ENCODE results near the gene PACSIN2.

Gene PACSIN2

GRCh38 chr22:42855721-42856120 is 159.2 kb downstream of the PACSIN2 start:
- no peak for DNase-seq

- no peak for DNase-seq
Measured at GRCh38 chr22:42855211-42855610, 159.7 kb downstream of the PACSIN2 start.

GRCh38 chr22:42848941-42849550 is 165.9 kb downstream of the PACSIN2 start:
- no peak for DNase-seq

- DNase-seq, result no peak
Measured at GRCh38 chr22:42847110-42847509, 167.8 kb downstream of the PACSIN2 start.

GRCh38 chr22:42844756-42845155 is 170.2 kb downstream of the PACSIN2 start:
- no peak for DNase-seq

- no peak for DNase-seq
Measured at GRCh38 chr22:42842658-42843370, 172.1 kb downstream of the PACSIN2 start.

- DNase-seq, result no peak
Measured at GRCh38 chr22:42841444-42841843, 173.5 kb downstream of the PACSIN2 start.

- DNase-seq, result no peak
Measured at GRCh38 chr22:42837556-42837955, 177.4 kb downstream of the PACSIN2 start.

GRCh38 chr22:42836026-42836425 is 178.9 kb downstream of the PACSIN2 start:
- no peak for DNase-seq

- no peak for DNase-seq
Measured at GRCh38 chr22:42834177-42834949, 180.6 kb downstream of the PACSIN2 start.

- DNase-seq, result no peak
Measured at GRCh38 chr22:42833104-42833503, 181.8 kb downstream of the PACSIN2 start.

GRCh38 chr22:42831712-42832111 is 183.2 kb downstream of the PACSIN2 start:
- DNase-seq, result no peak

GRCh38 chr22:42830161-42830560 is 184.8 kb downstream of the PACSIN2 start:
- DNase-seq, result no peak

GRCh38 chr22:42829302-42829701 is 185.6 kb downstream of the PACSIN2 start:
- no peak for DNase-seq

- no peak for DNase-seq
Measured at GRCh38 chr22:42825796-42826195, 189.2 kb downstream of the PACSIN2 start.

- DNase-seq, result no peak
Measured at GRCh38 chr22:42821386-42821785, 193.6 kb downstream of the PACSIN2 start.

GRCh38 chr22:42820045-42820763 is 194.7 kb downstream of the PACSIN2 start:
- no peak for DNase-seq

Measured in NCI-H1436 (cell line).